Stimulated activated CD4-positive, alpha-beta T cell treated with anti-CD3 and anti-CD28 coated beads, Interleukin-12 subunit alpha, Interleukin-12 subunit beta, amount 100 ng/mL, for 4 hours (primary cell): Measurements from ENCODE around the gene PRKN.
"Not testable (repeated sequence)": the region's sequence is repeated elsewhere in the genome, so short reads cannot be mapped to it uniquely, and the experiment has no call there.

Experiments
- DNase-seq: peaks from one replicate; pipeline ENCODE4 v3.0.0-alpha.2; 2020

Gene PRKN

GRCh38 chr6:161356167-161356854 lies 1371.3 kb downstream of the PRKN start:
- no peak for DNase-seq

- DNase-seq, result no peak
Measured at GRCh38 chr6:161355696-161356095, 1371.9 kb downstream of the PRKN start.

GRCh38 chr6:161354956-161355355 lies 1372.6 kb downstream of the PRKN start:
- no peak for DNase-seq

- DNase-seq, result no peak
Measured at GRCh38 chr6:161354276-161354840, 1373.2 kb downstream of the PRKN start.

- DNase-seq, result no peak
Measured at GRCh38 chr6:161353208-161353613, 1374.4 kb downstream of the PRKN start.

- DNase-seq, result no peak
Measured at GRCh38 chr6:161351858-161352257, 1375.7 kb downstream of the PRKN start.

GRCh38 chr6:161349886-161350285 lies 1377.7 kb downstream of the PRKN start:
- DNase-seq, result no peak

GRCh38 chr6:161348628-161348994 lies 1379.0 kb downstream of the PRKN start:
- no peak for DNase-seq

- no peak for DNase-seq
Measured at GRCh38 chr6:161347988-161348627, 1379.5 kb downstream of the PRKN start.

GRCh38 chr6:161347125-161347524 lies 1380.4 kb downstream of the PRKN start:
- no peak for DNase-seq

- DNase-seq, result no peak
Measured at GRCh38 chr6:161346717-161347116, 1380.8 kb downstream of the PRKN start.

- no peak for DNase-seq
Measured at GRCh38 chr6:161344626-161345025, 1382.9 kb downstream of the PRKN start.

- DNase-seq, result no peak
Measured at GRCh38 chr6:161342039-161342438, 1385.5 kb downstream of the PRKN start.

GRCh38 chr6:161341638-161342037 lies 1385.9 kb downstream of the PRKN start:
- no peak for DNase-seq

GRCh38 chr6:161338015-161338414 lies 1389.6 kb downstream of the PRKN start:
- no peak for DNase-seq

- DNase-seq, result no peak
Measured at GRCh38 chr6:161336479-161336878, 1391.1 kb downstream of the PRKN start.

- no peak for DNase-seq
Measured at GRCh38 chr6:161333410-161333809, 1394.2 kb downstream of the PRKN start.

- DNase-seq, result not testable (repeated sequence)
Measured at GRCh38 chr6:161331402-161332081, 1396.0 kb downstream of the PRKN start.

- DNase-seq, result no peak
Measured at GRCh38 chr6:161327360-161327953, 1400.1 kb downstream of the PRKN start.

GRCh38 chr6:161319231-161319630 lies 1408.3 kb downstream of the PRKN start:
- DNase-seq, result no peak

- DNase-seq, result no peak
Measured at GRCh38 chr6:161318456-161318855, 1409.1 kb downstream of the PRKN start.

GRCh38 chr6:161316531-161316930 lies 1411.0 kb downstream of the PRKN start:
- DNase-seq, result no peak

- DNase-seq, result not testable (repeated sequence)
Measured at GRCh38 chr6:161315246-161315917, 1412.2 kb downstream of the PRKN start.
